HG02571 (cell line): ENCODE results near the gene PTPRG.
A peak's percentile ranks its signal among the peaks of the same experiment; 100 is the strongest.

Experiments used
- ATAC-seq: cut with Tn5 transposase; IDR thresholded peaks from one replicate; pipeline ENCODE4 v1.9.1; 2021; ENCODE audit warnings: mild to moderate bottlenecking, moderate library complexity; ENCODE audit not compliant: unreplicated experiment

Gene PTPRG

DNA sequence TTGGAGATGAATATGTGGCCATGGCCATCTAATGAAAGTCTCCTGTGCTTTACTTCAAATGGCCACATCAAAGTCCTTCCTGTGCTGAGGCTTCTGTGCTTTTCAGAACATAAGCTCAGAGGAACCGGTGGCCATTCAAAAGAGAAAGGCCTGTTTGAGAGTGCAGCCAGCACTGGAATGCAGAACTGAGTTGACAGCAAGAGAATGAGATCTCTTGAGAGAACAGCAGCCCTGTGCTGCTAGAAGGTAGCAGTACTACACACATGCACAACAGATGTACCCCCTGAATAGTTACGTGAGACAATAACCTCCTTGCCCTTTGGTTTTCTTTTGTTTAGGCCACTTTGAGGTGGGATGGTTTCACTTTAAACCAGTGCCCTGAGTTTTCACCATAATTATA, 292.5 kb downstream of the PTPRG start:
- ATAC-seq: no peak

DNA sequence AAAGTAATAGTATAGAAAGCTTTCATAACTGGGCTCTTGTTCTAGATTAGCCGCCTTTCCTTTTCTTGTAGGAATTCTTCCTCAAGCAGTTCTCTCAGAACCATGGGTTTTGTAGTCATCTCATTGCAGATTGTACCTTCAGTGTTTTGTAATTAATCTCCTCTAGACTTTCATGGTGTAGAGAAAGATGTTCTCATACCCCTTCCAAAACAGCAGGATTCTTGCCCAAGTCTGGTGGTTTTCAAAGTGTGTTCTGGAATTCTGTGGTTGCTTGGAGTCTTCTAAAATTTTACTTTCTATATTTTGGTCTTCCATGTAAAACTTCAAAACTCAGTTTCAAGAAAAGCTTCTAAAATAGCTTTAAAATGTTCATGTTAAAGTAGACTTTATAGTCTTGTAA, 293.8 kb downstream of the PTPRG start:
- no peak for ATAC-seq

DNA sequence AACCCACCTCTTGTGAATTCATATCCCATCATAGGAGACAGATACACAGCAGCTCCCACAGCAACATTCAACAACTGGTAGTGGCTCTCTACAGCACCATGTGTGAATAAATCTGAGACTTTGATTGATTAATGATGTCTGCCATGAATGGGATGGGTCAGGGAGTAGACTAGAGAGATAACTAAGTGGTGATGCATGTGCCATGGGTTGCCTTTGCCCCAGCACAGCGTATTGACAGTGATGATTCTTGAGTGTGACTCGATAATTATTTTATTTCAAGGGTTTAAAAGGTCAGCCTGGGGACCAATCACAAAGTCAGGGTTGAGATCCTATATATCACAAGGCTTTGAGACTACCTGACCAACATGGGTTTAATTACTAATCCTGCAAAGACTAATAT, 295.9 kb downstream of the PTPRG start:
- ATAC-seq: no peak

DNA sequence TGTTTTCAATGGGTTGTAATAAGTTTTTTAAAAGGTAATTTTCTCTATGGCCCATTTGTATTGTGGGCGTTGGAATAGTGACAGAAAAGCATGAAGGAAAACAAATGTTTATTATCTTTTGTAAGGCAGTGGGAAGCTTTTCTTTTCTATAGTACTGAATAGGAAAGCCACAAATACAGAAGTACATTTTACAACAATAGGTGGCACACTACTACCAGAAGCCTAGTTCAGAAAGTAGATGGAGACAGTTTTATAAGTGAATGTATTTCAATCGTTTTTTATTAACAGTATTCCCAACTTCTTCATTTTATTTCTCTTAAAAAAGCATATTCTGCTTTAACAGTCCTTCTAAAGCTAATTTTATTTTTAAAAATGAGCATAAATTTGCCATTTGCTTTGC, 296.7 kb downstream of the PTPRG start:
- ATAC-seq: no peak

DNA sequence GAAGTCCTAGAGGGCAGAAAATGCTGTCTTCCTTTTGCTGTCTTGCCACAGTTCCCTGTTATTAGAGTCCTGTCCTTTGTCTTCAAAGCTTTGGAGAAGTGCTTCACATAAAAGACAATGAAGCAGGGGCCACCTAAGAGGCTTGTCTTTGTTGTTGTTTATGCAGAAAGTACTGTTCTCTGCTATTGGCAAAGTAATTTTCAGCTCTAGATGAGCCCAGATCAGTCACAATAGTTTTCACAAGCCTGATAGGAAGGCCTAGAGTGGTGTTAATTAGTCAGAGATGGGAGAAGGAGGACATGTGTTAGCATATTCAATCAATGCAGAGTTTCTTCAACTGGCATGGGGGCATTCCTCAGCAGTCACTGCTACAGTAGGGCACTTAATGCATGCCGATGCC, 300.0 kb downstream of the PTPRG start:
- no peak for ATAC-seq

DNA sequence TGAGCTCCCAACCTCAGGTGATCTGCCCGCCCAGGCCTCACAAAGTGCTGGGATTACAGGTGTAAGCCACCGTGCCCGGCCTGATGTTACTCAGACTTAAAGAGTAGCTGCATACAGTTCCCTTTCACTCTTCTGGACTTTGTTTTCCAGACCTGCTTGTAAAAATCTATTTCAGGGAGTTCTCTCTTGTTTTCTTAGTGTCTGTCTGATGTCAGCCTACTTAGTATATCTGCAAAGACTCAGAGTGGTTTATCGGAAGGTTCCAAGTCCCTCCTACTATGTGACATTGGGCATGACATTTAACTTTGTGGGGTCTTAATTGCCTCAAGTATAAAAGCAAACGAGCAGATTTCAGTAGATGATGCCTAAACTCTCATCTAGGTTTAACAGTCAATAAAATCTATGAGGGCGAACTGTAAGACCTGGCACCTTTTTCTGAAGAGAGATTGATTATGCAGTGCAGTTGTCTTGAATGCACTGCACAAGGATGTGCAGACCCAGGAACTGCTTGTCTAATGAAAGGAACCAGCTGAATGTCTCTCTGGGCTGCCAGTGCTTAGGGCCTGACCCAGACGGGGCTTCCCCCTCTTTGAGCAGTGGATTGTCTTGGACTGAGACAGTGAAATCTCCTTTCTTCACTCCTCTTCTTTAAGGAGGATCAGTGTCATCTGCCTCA, 301.4 kb downstream of the PTPRG start:
- no peak for ATAC-seq

DNA sequence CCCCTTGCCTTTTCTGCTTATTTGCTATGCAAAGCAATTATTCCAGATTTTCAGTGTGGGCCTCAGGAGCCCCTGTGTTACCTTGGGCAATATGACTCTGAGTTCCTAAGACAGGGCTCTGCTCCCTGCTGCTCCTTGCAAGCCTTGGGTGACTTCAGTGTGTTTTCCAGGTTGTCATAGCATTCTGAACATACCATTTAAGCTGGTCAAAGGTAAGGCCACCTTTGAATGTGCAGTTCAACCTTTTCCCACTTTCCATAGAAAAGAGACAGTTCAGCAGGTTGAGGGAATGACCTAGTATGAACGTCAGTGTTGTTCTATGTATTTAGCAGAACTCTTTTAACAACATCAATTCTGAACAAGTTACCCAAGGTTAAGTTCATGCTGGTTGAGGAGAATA, 302.2 kb downstream of the PTPRG start:
- no peak for ATAC-seq

DNA sequence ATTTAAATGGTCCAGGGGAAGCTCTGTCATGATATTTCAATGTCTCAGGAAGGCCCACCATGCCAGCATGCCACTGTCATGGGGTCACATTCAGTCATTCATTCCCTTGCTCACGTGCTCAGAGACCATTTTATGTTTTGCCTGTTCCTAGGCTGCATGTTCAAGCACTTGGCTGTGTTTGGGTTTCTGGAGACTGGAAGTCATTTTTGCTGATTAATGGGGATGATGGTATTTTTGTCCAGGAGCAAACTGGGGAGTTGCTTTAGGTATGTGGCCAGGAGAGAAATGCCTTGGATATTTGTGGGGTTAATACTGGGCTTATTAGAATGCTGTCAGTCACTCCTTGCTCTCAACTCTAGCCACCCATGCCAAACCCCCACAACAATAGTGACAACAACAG, 303.5 kb downstream of the PTPRG start:
- no peak for ATAC-seq

DNA sequence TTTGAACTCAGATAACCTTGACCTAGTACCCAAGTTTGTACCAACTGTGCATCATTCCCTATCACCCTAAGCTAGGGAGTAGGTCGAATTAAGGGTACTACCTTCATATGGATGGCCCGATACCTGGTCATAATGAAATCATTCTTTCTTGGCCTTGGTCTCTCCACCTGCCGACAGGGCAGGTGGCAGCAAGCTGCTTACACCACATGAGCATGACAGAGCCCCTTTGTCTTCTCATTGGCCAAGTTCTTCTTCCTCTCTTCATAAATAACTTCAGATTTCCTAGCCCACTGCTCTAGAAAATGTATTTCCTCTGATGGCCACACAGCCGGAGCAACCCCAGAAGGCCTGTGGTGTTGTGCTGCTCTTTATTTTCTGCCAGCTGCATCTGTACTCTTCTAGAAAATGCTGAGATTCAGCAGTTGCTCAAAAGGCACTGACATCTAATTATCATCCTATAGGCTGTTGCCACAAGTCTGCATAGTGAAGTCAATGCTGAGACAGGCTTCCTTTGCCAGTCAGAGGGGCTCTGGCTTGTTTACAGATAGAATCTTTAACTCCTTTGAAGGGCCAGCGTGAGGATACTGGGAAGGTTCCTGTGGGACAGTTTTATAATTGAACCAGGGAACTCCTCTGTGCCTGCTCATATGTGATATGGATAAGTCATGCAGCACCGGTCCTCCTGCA, 304.2 kb downstream of the PTPRG start:
- ATAC-seq: no peak

DNA sequence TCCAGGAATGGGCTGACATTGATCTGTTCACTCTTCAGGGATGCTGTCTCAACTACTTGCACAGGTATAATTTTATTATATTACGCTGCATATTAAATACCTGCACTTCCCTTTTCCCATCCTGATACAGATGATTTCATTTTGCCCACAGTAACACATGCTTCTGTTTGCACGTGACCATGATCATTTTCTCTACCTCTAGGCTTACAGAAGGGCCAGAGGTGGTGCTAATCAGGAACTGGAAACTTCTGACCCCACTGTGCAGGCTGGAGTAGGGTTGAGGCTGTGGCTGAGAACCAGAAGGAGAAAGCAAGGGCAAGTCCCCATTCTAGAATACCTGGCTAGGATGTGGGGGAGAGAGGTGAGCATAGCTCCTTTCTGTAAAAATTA, 304.8 kb downstream of the PTPRG start:
- ATAC-seq: no peak

DNA sequence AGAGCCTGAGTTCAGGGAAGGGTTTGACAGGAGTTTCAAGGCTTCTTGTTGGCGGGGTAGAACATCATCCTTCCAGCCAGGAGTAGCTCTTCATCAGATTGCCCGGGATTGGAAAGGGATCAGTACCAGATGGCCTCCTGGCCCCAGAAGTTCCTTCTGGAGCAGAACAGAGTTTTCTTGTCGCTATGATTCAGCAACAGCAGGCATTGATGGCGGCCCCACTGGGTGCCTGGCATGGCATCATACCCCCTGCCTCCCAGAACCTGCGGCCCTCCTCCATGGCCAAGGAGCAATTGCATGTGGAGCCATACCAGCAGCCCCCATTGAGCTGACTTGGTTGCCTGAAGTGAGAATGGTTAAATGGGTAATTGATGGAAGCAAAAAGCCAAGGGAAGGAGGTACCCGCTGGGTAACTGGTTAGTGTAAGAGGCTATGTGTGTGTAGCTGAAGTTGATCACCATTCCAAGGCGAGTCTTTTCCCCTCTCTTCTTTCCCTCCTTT, 305.6 kb downstream of the PTPRG start:
- ATAC-seq: no peak

DNA sequence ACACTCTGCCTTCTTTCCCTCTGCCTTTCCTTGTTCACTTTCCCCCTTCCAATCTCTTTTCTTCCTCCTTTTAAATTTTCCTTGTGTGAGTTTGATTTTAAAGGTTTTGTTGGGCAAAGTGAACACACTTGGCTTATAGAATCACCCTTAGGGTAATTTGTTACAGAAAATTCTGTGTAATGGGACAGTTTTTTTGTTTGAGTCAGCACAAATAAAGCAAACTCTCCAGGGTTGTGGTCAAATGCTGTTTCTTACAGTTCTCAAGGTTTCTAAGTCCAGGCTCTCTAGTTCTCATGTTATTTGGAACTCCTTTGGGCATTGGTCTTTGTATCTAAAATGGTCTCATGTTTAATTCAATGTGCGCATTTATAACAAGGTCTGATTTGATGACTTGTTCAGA, 307.1 kb downstream of the PTPRG start:
- ATAC-seq: no peak

DNA sequence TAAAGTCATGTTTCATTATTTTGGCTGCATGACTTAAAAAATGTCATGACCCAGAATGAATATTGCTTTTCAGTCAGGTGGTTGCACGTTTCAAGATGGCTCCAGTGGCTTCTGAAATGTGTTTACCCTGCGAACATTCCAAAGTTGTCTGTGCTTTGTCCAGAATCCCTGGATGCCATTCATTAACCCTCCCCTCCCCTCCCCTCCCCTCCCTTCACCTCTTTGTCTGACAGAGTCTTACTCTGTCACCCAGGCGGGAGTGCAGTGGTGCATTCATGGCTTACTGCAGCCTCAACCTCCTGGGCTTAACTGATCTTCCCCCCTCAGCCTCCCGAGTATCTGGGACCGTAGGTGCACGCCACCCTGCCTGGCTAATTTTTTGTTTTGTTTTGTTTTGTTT, 308.0 kb downstream of the PTPRG start:
- no peak for ATAC-seq

DNA sequence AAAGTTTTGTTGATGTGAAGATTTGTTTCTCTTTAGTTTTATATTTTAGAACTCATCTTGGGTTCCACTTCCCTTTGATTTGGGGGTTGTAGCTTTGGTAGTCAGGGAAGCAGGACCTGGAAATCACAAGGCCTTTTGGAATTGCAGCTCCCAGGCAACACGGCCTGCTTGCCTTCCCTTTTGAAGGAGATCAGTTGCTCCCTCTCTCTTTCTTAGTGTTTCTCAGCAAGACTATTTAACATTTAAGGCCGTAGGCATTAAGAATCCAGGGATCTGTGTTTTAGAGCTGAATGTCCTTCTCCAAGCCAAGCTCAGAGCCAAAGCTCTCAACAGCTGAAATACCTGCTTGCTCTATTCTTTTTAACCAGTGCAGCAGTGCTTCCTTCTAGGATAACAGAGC, 310.3 kb downstream of the PTPRG start:
- ATAC-seq: no peak

DNA sequence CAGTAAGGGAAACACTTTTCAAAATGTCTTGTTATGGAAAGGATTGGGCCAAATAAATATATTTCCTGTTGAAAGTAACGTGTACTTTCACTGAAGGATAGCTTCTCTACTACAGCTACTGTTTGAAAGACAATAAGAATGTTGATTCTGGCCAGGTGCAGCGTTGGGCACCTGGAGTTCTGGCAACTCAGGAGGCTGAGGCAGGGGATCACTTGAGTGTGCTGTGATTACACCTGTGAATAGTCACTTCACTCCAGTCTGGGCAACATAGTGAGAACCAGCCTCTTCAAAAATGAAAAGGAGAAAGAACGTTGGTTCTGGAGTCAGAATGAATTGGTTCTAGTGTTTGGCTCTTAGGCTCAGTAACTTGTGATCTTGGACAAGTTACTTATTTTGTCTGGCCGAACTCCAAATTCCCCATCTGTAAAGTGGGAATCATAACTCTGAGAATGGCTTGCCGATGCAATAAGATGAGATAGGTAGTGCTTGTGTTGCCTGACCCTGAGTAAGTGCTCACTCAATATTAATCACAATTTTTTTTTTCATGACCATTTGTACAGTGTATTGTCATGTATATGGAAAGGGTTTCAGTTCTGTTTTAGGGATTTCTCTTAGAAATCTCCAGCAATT, 310.8 kb downstream of the PTPRG start:
- no peak for ATAC-seq

DNA sequence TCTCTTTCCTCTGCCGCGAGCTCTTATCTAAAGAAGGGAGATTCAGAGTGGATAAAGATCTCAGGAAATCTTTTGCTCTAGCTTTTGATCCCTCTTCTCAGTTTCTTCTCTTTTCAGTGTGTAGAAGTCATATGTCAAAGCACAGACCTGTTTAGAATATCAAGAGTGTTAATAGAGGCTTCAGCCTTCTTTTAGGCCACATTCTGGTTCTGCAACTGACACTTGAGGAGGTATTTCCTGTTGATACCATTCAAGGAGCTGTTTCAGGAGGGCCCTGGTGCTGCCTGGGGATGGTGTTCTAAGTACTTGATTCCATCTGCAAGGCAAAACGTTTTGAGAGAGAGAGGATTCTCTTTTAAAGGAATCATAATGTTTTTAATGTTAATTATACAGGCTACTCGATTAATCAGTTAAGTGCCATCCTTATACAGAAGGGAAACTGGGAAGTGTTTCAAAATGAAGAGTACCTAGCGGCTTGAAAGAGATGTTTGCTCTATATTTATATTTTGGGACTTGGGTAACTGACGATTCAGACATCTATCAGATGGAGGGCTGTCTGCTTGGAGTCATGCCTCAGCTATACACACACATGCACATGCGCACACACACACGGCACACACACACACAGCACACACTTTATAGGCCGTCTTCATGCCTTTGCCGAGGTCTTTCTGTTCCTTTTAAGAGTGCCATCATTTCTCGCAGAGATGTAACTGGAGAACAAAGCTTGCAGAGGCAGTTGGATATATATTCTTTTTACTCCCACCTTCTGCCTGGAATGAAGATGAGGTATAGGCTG, 313.9 kb downstream of the PTPRG start:
- ATAC-seq: no peak

DNA sequence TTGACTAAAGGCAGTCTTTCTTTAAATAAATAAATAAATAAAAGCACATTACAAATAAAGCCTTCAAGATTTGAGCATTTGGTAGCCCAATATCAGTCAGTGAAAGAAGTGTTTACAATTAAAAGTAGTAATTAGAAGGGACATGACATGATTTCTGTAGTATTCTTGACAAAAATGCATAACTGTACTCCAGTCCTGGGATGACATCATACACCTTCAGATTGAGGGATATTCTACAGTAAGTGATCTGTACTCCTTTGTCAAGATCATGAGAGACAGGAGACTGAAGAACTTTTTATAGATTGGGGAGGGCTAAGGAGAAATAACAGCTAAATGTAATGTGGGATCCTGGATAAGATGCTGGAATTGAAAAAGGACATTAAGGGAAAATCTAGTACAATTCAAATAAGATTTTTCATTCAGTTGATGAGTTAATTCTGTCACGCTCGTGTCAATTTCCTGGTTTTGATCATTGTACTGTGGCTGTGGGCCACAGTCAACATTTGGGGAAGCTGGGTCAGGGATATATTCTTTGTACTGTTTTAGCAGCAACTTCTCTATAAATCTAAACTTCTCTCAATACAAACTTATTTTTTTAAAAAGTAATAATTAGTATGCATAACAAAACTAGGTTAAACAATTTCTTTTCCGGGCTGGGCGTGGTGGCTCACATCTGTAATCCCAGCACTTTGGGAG, 314.8 kb downstream of the PTPRG start:
- no peak for ATAC-seq

DNA sequence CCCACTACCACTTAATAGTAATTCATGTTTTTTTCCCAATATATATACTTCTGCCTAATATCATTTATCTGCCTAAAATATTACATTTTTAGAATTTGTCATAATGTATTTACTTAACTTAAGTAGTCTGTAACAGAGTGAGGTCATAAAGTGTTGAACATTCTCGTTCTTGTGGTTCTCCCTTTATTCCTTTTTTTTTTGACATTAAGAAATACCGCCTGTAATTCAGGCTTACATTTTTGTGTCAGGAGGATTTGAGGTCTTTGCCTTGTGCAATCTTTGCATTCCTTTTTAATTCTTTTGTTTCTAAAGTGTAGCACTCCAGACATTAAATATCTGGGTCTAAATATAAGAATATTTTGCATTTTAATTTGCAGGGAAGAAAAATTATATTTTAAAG, 315.4 kb downstream of the PTPRG start:
- ATAC-seq: no peak

DNA sequence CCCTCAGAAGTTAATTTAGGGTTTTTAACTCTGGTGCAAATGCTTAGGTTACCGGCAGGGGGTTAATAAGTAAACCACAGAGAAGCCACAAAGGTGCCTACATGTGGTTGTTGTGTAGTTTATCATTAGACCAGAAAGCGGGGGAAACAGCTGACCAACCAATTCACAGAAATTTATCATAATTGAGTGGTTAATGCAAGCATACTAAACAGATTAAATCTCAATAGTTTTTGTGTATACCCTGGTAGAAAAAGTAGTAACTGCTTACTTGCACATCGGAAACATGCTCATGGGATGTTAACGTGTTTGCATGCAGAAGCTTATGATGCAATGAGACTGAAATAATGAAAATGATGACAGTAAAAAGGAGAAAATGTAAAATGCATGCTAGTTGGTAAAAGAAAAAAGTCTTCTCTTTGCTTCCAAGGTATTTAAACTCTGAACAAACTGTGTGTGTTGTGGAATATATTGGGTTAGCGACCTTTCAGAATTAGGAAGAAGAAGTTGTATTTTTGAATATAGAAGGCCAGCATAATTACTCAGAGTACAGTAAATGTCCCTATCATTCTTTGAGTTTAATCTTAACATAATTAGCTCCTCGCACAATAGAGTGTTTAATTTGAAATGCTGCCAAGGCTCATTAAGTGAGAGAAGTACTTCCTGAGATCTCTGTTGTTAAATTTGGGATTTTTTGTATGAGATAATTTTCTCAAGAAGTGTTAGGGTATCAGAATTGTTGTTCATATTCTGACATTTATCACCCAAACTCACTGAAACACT, 316.2 kb downstream of the PTPRG start:
- peak; percentile 90 for ATAC-seq

DNA sequence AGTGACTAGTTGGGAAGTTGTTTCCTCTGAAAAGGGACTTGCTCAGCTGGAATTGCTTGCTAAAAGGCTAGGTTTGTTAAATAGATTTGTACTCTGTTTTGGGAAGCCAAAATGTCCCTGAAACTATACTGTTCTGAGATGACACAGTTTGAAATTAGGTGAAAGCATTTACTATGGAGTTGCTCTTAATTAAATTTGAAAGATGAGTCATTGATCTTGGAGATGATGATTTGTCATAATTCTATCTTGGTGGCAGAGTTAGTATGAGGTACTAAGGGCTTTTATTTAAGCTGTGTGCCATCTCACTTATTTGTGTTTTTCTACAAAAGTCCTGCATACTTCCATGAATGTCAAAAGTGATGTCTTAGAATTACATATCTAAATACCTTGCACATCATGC, 320.9 kb downstream of the PTPRG start:
- ATAC-seq: no peak
